GM18861 (cell line): ENCODE data around the gene COPB2.

ENCODE experiments used
- ATAC-seq: cut with Tn5 transposase; IDR thresholded peaks from one replicate; pipeline ENCODE4 v1.9.1; 2021; ENCODE audit not compliant: unreplicated experiment

The COPB2 gene

GRCh38 chr3:139329364-139329850 is 60.0 kb downstream of the COPB2 start:
- peak; percentile 95 for ATAC-seq

- no peak for ATAC-seq
Measured at GRCh38 chr3:139328356-139328755, 61.1 kb downstream of the COPB2 start.

- ATAC-seq, result no peak
Measured at GRCh38 chr3:139327861-139328260, 61.6 kb downstream of the COPB2 start.

- ATAC-seq, result no peak
Measured at GRCh38 chr3:139327231-139327630, 62.2 kb downstream of the COPB2 start.

GRCh38 chr3:139326707-139327106 is 62.7 kb downstream of the COPB2 start:
- ATAC-seq, result no peak

GRCh38 chr3:139326131-139326530 is 63.3 kb downstream of the COPB2 start:
- no peak for ATAC-seq

- ATAC-seq, result no peak
Measured at GRCh38 chr3:139325551-139325950, 63.9 kb downstream of the COPB2 start.

GRCh38 chr3:139324456-139324855 is 65.0 kb downstream of the COPB2 start:
- no peak for ATAC-seq

- no peak for ATAC-seq
Measured at GRCh38 chr3:139323146-139323545, 66.3 kb downstream of the COPB2 start.

- no peak for ATAC-seq
Measured at GRCh38 chr3:139322346-139322745, 67.1 kb downstream of the COPB2 start.

- no peak for ATAC-seq
Measured at GRCh38 chr3:139320551-139321309, 68.7 kb downstream of the COPB2 start.

GRCh38 chr3:139319428-139320402 is 69.7 kb downstream of the COPB2 start:
- ATAC-seq, result no peak

- ATAC-seq, result no peak
Measured at GRCh38 chr3:139318826-139319225, 70.6 kb downstream of the COPB2 start.

GRCh38 chr3:139318431-139318816 is 71.0 kb downstream of the COPB2 start:
- no peak for ATAC-seq

GRCh38 chr3:139317660-139318430 is 71.6 kb downstream of the COPB2 start:
- ATAC-seq, result no peak

GRCh38 chr3:139317215-139317614 is 72.2 kb downstream of the COPB2 start:
- ATAC-seq, result no peak

GRCh38 chr3:139313921-139314320 is 75.5 kb downstream of the COPB2 start:
- ATAC-seq, result no peak

GRCh38 chr3:139312959-139313358 is 76.5 kb downstream of the COPB2 start:
- no peak for ATAC-seq

- no peak for ATAC-seq
Measured at GRCh38 chr3:139312416-139312815, 77.0 kb downstream of the COPB2 start.

- no peak for ATAC-seq
Measured at GRCh38 chr3:139311557-139311956, 77.9 kb downstream of the COPB2 start.

- no peak for ATAC-seq
Measured at GRCh38 chr3:139310474-139310933, 78.9 kb downstream of the COPB2 start.
